PFSK-1 (cell line): Measurements from ENCODE around the gene TGFB2.

Experiments
- FOXP2 ChIP-seq: optimal IDR thresholded peaks from 2 replicates; pipeline ENCODE3; 2011; ENCODE audit warnings: borderline replicate concordance, control low read depth, inconsistent platforms; ENCODE audit not compliant: insufficient read depth; ENCODE audit errors: extremely low read length, extremely low read depth
- POLR2AphosphoS5 ChIP-seq: IDR thresholded peaks from 2 replicates; pipeline ENCODE4 v1.6.1; 2012; ENCODE audit warnings: low read depth, mild to moderate bottlenecking, control low read depth, low read length, moderate library complexity
- REST ChIP-seq, 2 experiments: IDR thresholded peaks; 2 replicates each; pipeline versions ENCODE4 v1.6.1 to v1.8.0; 2011 to 2012; ENCODE audit warnings: low read depth in 2 of 2, low read length in 2 of 2, control low read depth in 1 of 2, inconsistent platforms in 1 of 2, mild to moderate bottlenecking in 1 of 2, moderate library complexity in 1 of 2; ENCODE audit not compliant: insufficient read depth in 1 of 2
- SIN3A ChIP-seq: IDR thresholded peaks from 2 replicates; pipeline ENCODE4 v1.6.1; 2012; ENCODE audit warnings: mild to moderate bottlenecking, low read length, moderate library complexity, borderline replicate concordance; ENCODE audit not compliant: insufficient read depth
- TAF1 ChIP-seq: IDR thresholded peaks from 2 replicates; pipeline ENCODE4 v1.6.1; 2012; ENCODE audit warnings: low read length, control low read depth, borderline replicate concordance; ENCODE audit not compliant: insufficient read depth

TGFB2 gene

DNA sequence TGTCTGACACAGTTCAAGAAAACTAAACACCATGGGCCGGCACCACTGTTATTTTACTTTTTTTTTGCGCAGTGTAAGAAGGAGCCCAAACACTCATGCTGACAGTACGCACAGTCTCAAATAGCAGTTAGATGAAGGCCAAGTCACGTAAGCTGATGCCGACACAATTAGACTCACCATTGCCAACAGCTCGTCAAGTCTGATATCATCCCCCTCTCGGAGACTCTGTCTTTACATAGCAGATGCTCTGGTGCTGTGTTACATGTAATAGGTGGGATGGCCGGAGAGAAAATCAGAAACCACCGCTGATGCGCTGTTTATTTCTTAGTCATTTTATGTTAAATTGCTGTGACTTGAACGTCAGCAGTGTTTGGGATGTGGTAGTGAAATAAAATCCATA, 49.3 kb downstream of the TGFB2 start:
- TF ChIP-seq FOXP2 (no peak), SIN3A (no peak), TAF1 (no peak), REST (IDR thresholded peaks at IDR 0.05; ENCODE audit: insufficient read depth in 1 of 2, low read depth in 2 of 2, low read length in 2 of 2) (no peak), POLR2AphosphoS5 (no peak)

DNA sequence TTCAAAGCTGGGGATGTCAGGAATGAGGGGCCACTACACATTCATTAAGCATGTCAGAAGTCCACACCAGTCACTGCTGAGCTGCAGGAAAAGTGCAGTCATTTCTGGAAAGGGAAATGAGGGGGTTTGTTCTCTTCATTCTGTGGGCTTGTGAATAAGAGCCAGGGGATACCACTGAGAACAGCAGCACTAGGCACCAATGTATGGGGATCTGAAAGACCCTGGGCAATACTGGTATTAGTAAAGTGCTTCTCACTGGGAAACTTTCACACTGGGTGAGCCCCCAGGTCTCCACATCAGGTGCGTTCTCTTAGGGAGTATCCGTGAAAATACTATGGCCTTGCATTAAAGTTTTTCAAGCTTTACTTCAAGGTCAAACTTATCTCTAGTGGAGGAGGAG, 49.9 kb downstream of the TGFB2 start:
- TF ChIP-seq POLR2AphosphoS5 (no peak), TAF1 (no peak), FOXP2 (no peak), REST (IDR thresholded peaks at IDR 0.05; ENCODE audit: insufficient read depth in 1 of 2, low read depth in 2 of 2, low read length in 2 of 2) (no peak), SIN3A (no peak)

GRCh38 chr1:218395916-218396315, 50.8 kb downstream of the TGFB2 start:
- TF ChIP-seq POLR2AphosphoS5 (no peak), TAF1 (no peak), REST (IDR thresholded peaks at IDR 0.05; ENCODE audit: insufficient read depth in 1 of 2, low read depth in 2 of 2, low read length in 2 of 2) (no peak), FOXP2 (no peak), SIN3A (no peak)

DNA sequence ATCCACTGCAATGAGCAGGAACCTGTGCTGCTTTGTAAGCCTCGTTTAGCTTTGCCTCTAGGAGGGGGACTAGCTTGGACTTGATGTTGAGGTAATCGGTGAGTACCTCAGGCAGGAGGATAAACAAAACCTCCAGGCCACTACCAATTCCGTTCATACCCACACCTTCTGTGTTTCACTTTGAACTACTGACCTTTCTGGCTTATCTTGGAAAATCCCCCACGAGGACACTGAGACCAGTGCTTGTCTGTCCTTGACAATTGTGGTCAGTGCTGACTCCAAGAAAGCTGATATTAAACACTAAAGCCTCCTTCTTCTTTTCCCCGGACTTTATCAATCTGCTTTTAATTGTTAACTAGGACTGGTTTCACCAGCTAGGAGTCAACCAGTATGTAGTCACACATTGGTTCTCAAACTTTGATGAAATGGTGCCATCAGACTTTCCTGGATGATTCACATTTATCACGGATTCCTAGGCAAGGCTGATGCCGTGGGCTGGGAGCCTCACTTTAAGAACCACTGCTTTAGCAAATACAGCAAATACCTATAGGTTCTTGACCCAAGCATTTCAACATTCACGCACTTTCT, 52.7 kb downstream of the TGFB2 start:
- TF ChIP-seq TAF1 (no peak), SIN3A (no peak), REST (IDR thresholded peaks at IDR 0.05; ENCODE audit: insufficient read depth in 1 of 2, low read depth in 2 of 2, low read length in 2 of 2) (no peak), FOXP2 (no peak), POLR2AphosphoS5 (no peak)
